Kidney (tissue), 14 donors: ENCODE measurements around the gene VPS16. TPM values are rescaled to one million over a fixed set of nuclear protein-coding genes. Genes with fewer than 3 reads are reported as not detected.
A peak's percentile ranks its signal among the peaks of the same experiment; 100 is the strongest.

Source experiments
- DNase-seq, 5 donors: peaks; one replicate each; pipeline ENCODE4 v3.0.0-alpha.2; 2013 to 2020
- FAIRE-seq: peaks from 2 replicates; lab custom pipeline; 2012; peaks lifted over from hg19 to GRCh38; lab: Jason Lieb, UNC
- H3K27ac ChIP-seq, 2 donors: one replicate each; pipeline ENCODE4 v1.7.0; 2013; ENCODE audit warnings: low read depth in 2 of 2, low read length in 2 of 2, inconsistent platforms in 1 of 2
- H3K27me3 ChIP-seq: one replicate; pipeline ENCODE4 v1.7.1; 2013; ENCODE audit warnings: low read length, inconsistent platforms; ENCODE audit not compliant: control insufficient read depth, insufficient read depth
- H3K36me3 ChIP-seq, 3 donors: one replicate each; pipeline versions ENCODE4 v1.7.0 to v1.7.1; 2013; ENCODE audit warnings: low read length in 3 of 3, control low read depth in 1 of 3, inconsistent platforms in 1 of 3; ENCODE audit not compliant: insufficient read depth in 3 of 3, control insufficient read depth in 2 of 3
- H3K4me1 ChIP-seq, 3 donors: one replicate each; pipeline versions ENCODE4 v1.7.0 to v1.7.1; 2013; ENCODE audit warnings: low read length in 3 of 3, inconsistent platforms in 1 of 3, low read depth in 1 of 3; ENCODE audit not compliant: control insufficient read depth in 2 of 3, insufficient read depth in 2 of 3
- H3K4me3 ChIP-seq, 3 donors: one replicate each; pipeline versions ENCODE4 v1.7.0 to v1.8.1; 2013; ENCODE audit warnings: low read length in 3 of 3, control low read depth in 1 of 3, inconsistent platforms in 1 of 3
- H3K9ac ChIP-seq, 3 donors: one replicate each; pipeline versions ENCODE4 v1.7.0 to v1.7.1; 2013; ENCODE audit warnings: low read length in 3 of 3, control low read depth in 1 of 3, inconsistent platforms in 1 of 3
- H3K9me3 ChIP-seq, 3 donors: one replicate each; pipeline versions ENCODE4 v1.7.0 to v1.7.1; 2013; ENCODE audit warnings: low read length in 3 of 3, control low read depth in 1 of 3, inconsistent platforms in 1 of 3; ENCODE audit not compliant: control insufficient read depth in 2 of 3, insufficient read depth in 1 of 3
- intact Hi-C: fragments of 100-400 bp; cut with DNase I; formaldehyde crosslinking; loops from one replicate; pipeline ENCODE4 v1.11.1; 2022
- polyA plus RNA-seq: library from polyadenylated mRNA; stranded (reverse); fragments of 350-450 nt; fragmentation: Illumina TruSeq; extraction: RNeasy Lipid Tissue Mini Kit (QIAGEN cat#74804); gene quantifications from one replicate; pipeline ENCODE4 v1.2.3, GENCODE V29; 2014; ENCODE audit warnings: low read depth, low replicate concordance; ENCODE audit not compliant: insufficient read depth
- total RNA-seq: library from RNA; stranded (reverse); fragmentation: NEBNext Ultra II Directional; extraction: Animal tissue kit (Norgen Biotek cat#: 25700); gene quantifications from one replicate; pipeline ENCODE4 v1.2.1, GENCODE V29; 2021
- TF ChIP-seq, protein P1 (sequence below): IDR thresholded peaks from 3 replicates; pipeline ENCODE4 v1.5.1; 2012; ENCODE audit warnings: mild to moderate bottlenecking, moderate library complexity, borderline replicate concordance; ENCODE audit not compliant: insufficient read depth; ENCODE audit errors: extremely low read depth
- donor health status: control.
- donor health status: control.
- donor health status: control.
- donor health status: control.
- donor health status: control.
- donor health status: DM: yes; HTN: yes; CAD: no.
- donor health status: Normal renal cell carcinoma (clear cell type).

The VPS16 gene
- total and polyA plus RNA-seq, 2 donors from 2014 or later, result 38.6 to 38.8 TPM

- TF ChIP-seq, protein P1, sequence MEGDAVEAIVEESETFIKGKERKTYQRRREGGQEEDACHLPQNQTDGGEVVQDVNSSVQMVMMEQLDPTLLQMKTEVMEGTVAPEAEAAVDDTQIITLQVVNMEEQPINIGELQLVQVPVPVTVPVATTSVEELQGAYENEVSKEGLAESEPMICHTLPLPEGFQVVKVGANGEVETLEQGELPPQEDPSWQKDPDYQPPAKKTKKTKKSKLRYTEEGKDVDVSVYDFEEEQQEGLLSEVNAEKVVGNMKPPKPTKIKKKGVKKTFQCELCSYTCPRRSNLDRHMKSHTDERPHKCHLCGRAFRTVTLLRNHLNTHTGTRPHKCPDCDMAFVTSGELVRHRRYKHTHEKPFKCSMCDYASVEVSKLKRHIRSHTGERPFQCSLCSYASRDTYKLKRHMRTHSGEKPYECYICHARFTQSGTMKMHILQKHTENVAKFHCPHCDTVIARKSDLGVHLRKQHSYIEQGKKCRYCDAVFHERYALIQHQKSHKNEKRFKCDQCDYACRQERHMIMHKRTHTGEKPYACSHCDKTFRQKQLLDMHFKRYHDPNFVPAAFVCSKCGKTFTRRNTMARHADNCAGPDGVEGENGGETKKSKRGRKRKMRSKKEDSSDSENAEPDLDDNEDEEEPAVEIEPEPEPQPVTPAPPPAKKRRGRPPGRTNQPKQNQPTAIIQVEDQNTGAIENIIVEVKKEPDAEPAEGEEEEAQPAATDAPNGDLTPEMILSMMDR, result no peak
- no peaks in the 10 kb centered on the region for H3K36me3 ChIP-seq
- DNase-seq, result no peak
- no peaks in the 10 kb centered on the region for H3K9me3 ChIP-seq
- H3K9ac ChIP-seq, result no peak overlapping the region
- intact Hi-C loops, result no loop called here
- H3K4me3 ChIP-seq, result no peak overlapping the region
- H3K27ac ChIP-seq, result no peak overlapping the region
- FAIRE-seq, result no peak
- H3K4me1 ChIP-seq, result peaks cover 0 to 9% (median 0%) of the 10 kb centered on the region in 3 donors
- no peaks in the 10 kb centered on the region for H3K27me3 ChIP-seq
Measured at GRCh38 chr20:2837221-2837960, 3.2 kb upstream of the VPS16 start.

DNA sequence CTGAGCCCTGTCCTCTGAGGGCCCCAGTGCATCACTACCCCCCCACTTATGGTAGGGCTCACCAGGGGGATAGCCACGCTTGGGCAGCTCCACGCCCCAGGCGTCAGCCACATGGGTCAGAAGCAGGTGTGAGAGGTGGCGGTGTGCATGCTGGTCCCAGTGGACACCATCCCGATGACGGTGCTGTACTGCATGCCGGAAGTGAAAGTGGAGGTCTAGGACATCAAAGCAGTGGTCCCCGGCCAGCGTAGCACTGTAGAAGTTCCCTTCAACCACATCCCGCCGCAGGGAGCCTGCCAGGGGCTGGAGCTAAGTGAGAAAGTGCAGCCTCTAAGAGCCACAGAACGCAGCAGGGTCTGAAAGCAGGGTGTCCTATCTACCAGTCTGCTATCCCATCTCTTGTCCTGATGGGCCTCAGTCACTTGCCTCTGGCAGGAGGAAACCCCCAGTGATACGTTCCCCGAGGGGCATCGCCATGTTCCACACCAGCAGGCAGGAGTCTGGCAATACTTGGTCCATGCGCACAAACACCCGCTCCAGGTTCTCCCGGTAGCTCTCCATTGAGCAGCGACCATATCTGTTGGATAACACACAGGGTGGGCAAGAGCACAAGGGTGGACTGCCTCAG lies 2.3 kb upstream of the VPS16 start:
- no peak overlapping the region for H3K27ac ChIP-seq
- H3K27me3 ChIP-seq, result no peaks in the 10 kb centered on the region
- TF ChIP-seq, protein P1, result no peak
- DNase-seq (peak in 1 of 5 donors; percentile 53), FAIRE-seq (no peak)
- peaks cover 0 to 9% (median 0%) of the 10 kb centered on the region in 3 donors for H3K4me1 ChIP-seq
- intact Hi-C loops, result no loop called here
- no peaks in the 10 kb centered on the region for H3K36me3 ChIP-seq
- no peak overlapping the region for H3K9ac ChIP-seq
- no peaks in the 10 kb centered on the region for H3K9me3 ChIP-seq
- H3K4me3 ChIP-seq, result no peak overlapping the region

DNA sequence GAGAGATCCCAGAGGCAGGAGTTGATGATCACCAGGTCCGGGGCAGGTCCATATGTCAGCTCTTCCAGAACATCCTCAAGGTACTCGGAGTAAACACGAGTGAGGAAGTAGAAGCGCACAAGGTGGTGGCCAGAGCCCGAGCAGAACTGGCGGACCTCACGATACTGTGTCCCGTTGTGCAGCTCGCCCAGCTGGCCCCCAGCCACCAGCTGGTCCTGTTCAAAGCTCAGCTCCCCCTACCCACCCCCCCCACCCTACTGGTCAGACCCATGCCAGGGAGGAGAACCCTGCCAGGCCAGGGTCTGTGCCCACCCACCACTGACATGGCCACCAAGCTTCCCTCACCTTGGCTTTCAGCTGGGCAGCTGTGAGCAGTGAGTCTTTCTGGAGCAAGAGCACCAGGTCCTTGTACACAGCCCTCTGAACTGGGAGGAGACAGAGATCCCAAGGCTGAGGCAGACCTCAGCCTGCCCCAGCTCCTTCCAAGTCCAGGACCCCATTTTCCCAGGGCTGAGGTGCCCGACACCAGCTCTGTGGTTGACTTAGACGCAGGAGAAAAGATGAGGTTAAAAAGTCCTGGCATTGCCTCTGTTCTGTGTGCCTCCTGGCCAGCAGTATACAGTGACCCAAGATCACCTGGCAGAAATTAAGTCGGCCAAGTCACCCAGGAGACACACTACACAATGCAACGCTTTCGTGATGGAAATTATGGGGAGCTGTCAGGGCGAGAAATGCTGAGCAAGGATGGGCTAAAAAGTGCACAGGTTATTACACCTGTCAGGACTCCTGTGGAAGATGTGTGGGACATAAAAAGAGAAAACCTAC lies 1.5 kb upstream of the VPS16 start:
- TF ChIP-seq, protein P1, result no peak
- H3K27ac ChIP-seq, result no peak overlapping the region
- no peaks in the 10 kb centered on the region for H3K36me3 ChIP-seq
- FAIRE-seq (no peak), DNase-seq (peak in 1 of 5 donors; percentile 34)
- peaks cover 0 to 9% (median 0%) of the 10 kb centered on the region in 3 donors for H3K4me1 ChIP-seq
- no peak overlapping the region for H3K9ac ChIP-seq
- no peaks in the 10 kb centered on the region for H3K27me3 ChIP-seq
- H3K4me3 ChIP-seq, result peak overlapping the region in 1 of 3 donors; percentile 81
- H3K9me3 ChIP-seq, result no peaks in the 10 kb centered on the region
- intact Hi-C loops, result no loop called here
